ENCODE results near the gene KIRREL3.

KIRREL3 gene

GRCh38 chr11:127035824-127036223 is 35.3 kb upstream of the KIRREL3 start:
- Histone ChIP-seq H3K27me3 (ENCODE audit: low read depth, low read length) (no peaks in the 10 kb centered on the region), H3K4me2 (ENCODE audit: low read length) (no peak overlapping the region), H3K9me3 (ENCODE audit: insufficient read depth, low read length) (no peaks in the 10 kb centered on the region), H4K20me1 (ENCODE audit: insufficient read depth, low read length) (no peaks in the 10 kb centered on the region), H3K27ac (ENCODE audit: low read length) (no peak overlapping the region), H3K4me1 (ENCODE audit: low read length) (no peaks in the 10 kb centered on the region), H2AFZ (ENCODE audit: low read depth, low read length) (no peak overlapping the region), H3K4me3 (ENCODE audit: low read length) (no peak overlapping the region), H3K36me3 (replicated peaks; ENCODE audit: low read depth, low read length) (no peaks in the 10 kb centered on the region), H3K9ac (ENCODE audit: low read length) (no peak overlapping the region), H3K79me2 (ENCODE audit: low read length) (no peaks in the 10 kb centered on the region)
- TF ChIP-seq EZH2phosphoT487 (IDR thresholded peaks at IDR 0.05; ENCODE audit: low read depth) (no peak), CTCF (IDR thresholded peaks at IDR 0.05; ENCODE audit: low read depth, low read length) (no peak)

- H3K79me2 ChIP-seq (ENCODE audit: low read length), result no peaks in the 10 kb centered on the region
- no peaks in the 10 kb centered on the region for H3K27me3 ChIP-seq (ENCODE audit: low read depth, low read length)
- no peak for TF ChIP-seq EZH2phosphoT487 (IDR thresholded peaks at IDR 0.05; ENCODE audit: low read depth)
- no peak for TF ChIP-seq CTCF (IDR thresholded peaks at IDR 0.05; ENCODE audit: low read depth, low read length)
- H3K9ac ChIP-seq (ENCODE audit: low read length), result no peak overlapping the region
- H3K4me3 ChIP-seq (ENCODE audit: low read length), result no peak overlapping the region
- H3K4me2 ChIP-seq (ENCODE audit: low read length), result no peak overlapping the region
- no peaks in the 10 kb centered on the region for H3K9me3 ChIP-seq (ENCODE audit: insufficient read depth, low read length)
- H4K20me1 ChIP-seq (ENCODE audit: insufficient read depth, low read length), result no peaks in the 10 kb centered on the region
- no peak overlapping the region for H3K27ac ChIP-seq (ENCODE audit: low read length)
- no peak overlapping the region for H2AFZ ChIP-seq (ENCODE audit: low read depth, low read length)
- H3K4me1 ChIP-seq (ENCODE audit: low read length), result no peaks in the 10 kb centered on the region
- no peaks in the 10 kb centered on the region for H3K36me3 ChIP-seq (replicated peaks; ENCODE audit: low read depth, low read length)
Observed at GRCh38 chr11:127034973-127035372, 34.4 kb upstream of the KIRREL3 start.

DNA sequence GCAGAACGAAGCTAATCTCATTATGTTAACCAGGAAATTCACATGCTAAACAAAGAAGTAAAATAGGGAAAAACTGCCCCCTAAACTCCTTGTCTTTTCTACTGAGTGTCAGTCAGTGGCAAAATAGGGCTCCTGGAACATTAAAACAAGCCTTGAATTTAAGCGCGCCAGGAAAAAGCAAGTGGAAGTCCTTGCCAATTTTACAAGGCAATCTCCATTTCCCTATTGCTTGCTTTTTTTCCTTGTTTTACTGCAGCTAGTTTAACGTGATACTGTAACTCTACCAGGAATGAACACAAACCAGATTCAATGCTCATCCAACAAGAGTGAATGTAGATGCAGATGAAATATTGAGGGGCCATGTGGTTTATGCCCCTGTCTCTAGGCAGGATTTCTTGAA is 28.1 kb upstream of the KIRREL3 start:
- H3K79me2 ChIP-seq (ENCODE audit: low read length), result no peaks in the 10 kb centered on the region
- no peak overlapping the region for H3K4me2 ChIP-seq (ENCODE audit: low read length)
- H3K9ac ChIP-seq (ENCODE audit: low read length), result no peak overlapping the region
- H3K27ac ChIP-seq (ENCODE audit: low read length), result no peak overlapping the region
- H3K27me3 ChIP-seq (ENCODE audit: low read depth, low read length), result peaks cover 10% of the 10 kb centered on the region; the same call in 1 of the 2 replicates
- TF ChIP-seq EZH2phosphoT487 (IDR thresholded peaks at IDR 0.05; ENCODE audit: low read depth) (no peak), CTCF (IDR thresholded peaks at IDR 0.05; ENCODE audit: low read depth, low read length) (no peak)
- no peaks in the 10 kb centered on the region for H3K36me3 ChIP-seq (replicated peaks; ENCODE audit: low read depth, low read length)
- H3K4me1 ChIP-seq (ENCODE audit: low read length), result no peaks in the 10 kb centered on the region
- no peaks in the 10 kb centered on the region for H4K20me1 ChIP-seq (ENCODE audit: insufficient read depth, low read length)
- H3K9me3 ChIP-seq (ENCODE audit: insufficient read depth, low read length), result no peaks in the 10 kb centered on the region
- no peak overlapping the region for H2AFZ ChIP-seq (ENCODE audit: low read depth, low read length)
- H3K4me3 ChIP-seq (ENCODE audit: low read length), result no peak overlapping the region

GRCh38 chr11:127027789-127028188 is 27.2 kb upstream of the KIRREL3 start:
- H4K20me1 ChIP-seq (ENCODE audit: insufficient read depth, low read length), result no peaks in the 10 kb centered on the region
- no peaks in the 10 kb centered on the region for H3K79me2 ChIP-seq (ENCODE audit: low read length)
- no peak for TF ChIP-seq EZH2phosphoT487 (IDR thresholded peaks at IDR 0.05; ENCODE audit: low read depth)
- TF ChIP-seq CTCF (IDR thresholded peaks at IDR 0.05; ENCODE audit: low read depth, low read length), result no peak
- no peak overlapping the region for H3K4me3 ChIP-seq (ENCODE audit: low read length)
- no peaks in the 10 kb centered on the region for H3K4me1 ChIP-seq (ENCODE audit: low read length)
- no peak overlapping the region for H2AFZ ChIP-seq (ENCODE audit: low read depth, low read length)
- H3K27me3 ChIP-seq (ENCODE audit: low read depth, low read length), result peaks cover 10% of the 10 kb centered on the region; the same call in 1 of the 2 replicates
- no peaks in the 10 kb centered on the region for H3K9me3 ChIP-seq (ENCODE audit: insufficient read depth, low read length)
- no peak overlapping the region for H3K4me2 ChIP-seq (ENCODE audit: low read length)
- no peaks in the 10 kb centered on the region for H3K36me3 ChIP-seq (replicated peaks; ENCODE audit: low read depth, low read length)
- H3K27ac ChIP-seq (ENCODE audit: low read length), result no peak overlapping the region
- H3K9ac ChIP-seq (ENCODE audit: low read length), result no peak overlapping the region
